SKM-1 treated with dmso at 0.1 percent for 144 hours (cell line): ENCODE measurements around the gene SLIT3.

Experiments used
- DNase-seq: peaks from one replicate; lab custom pipeline; 2025; ENCODE audit not compliant: unreplicated experiment; lab: John Stamatoyannopoulos, UW

The SLIT3 gene

DNA sequence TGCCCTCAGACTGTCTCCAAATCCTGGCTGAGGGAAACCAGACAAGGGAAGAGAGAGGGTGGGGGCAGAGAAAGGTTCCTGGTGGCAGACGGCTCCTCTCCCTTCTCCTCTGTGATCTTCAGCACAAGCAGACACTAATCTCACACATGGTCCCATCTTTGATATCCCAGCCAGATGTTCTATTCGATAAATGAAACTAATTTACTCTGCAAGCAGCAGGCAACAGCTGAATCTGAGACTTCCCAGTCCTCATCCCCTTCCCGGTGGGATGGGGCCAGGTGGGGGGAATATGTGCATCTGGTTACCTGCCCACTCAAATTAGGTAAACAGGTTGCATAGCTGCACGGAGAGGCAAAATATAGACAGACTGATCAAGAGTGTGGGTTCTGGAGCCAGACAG is 512.8 kb downstream of the SLIT3 start:
- DNase-seq = no peak

DNA sequence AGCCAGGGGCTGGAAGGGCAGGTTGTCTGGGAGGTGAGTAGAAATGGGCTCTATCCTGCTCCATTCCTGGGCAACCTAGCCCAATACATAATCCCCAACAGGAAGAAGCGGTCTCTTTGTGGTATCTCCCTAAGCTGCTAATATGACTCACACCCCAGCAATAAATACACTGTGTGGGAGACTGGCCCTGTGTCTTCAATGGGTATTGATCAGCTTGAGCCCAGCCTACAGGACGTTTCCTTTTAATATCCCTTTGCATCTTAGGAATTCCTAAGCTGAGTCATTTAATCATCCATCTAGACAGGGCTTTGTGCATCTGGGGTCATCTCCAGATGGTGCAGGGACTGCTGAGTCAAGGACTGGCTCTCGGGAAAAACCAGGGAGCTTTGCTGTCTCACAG is 514.8 kb downstream of the SLIT3 start:
- no peak for DNase-seq

GRCh38 chr5:168784454-168784853 is 516.5 kb downstream of the SLIT3 start:
- DNase-seq = peak; percentile 75

- no peak for DNase-seq
Measured at GRCh38 chr5:168781941-168782571, 518.9 kb downstream of the SLIT3 start.

GRCh38 chr5:168780888-168781287 is 520.1 kb downstream of the SLIT3 start:
- DNase-seq = no peak

- no peak for DNase-seq
Measured at GRCh38 chr5:168779333-168779732, 521.6 kb downstream of the SLIT3 start.

GRCh38 chr5:168778536-168778935 is 522.4 kb downstream of the SLIT3 start:
- DNase-seq = no peak

GRCh38 chr5:168777651-168778050 is 523.3 kb downstream of the SLIT3 start:
- no peak for DNase-seq

DNA sequence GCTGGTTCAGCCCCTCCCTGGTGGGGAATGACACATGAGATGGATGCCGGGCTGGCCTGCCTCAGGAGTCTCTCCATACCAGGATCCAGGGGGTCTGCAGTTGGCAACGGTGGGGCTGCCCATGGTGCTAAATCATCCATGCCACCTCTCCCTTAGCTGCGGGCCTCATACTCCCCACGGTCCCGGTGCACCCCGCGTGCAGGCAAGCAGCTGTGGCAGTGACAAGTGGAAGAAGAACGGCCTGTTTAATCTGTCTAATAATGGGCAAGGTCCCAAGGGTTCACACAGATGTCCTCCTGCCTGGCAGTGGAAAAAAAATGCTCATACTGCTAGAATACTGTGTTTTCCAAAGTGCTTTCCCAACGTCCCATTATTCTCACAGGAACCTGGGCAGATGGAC is 524.9 kb downstream of the SLIT3 start:
- no peak for DNase-seq

- no peak for DNase-seq
Measured at GRCh38 chr5:168773226-168773625, 527.7 kb downstream of the SLIT3 start.

DNA sequence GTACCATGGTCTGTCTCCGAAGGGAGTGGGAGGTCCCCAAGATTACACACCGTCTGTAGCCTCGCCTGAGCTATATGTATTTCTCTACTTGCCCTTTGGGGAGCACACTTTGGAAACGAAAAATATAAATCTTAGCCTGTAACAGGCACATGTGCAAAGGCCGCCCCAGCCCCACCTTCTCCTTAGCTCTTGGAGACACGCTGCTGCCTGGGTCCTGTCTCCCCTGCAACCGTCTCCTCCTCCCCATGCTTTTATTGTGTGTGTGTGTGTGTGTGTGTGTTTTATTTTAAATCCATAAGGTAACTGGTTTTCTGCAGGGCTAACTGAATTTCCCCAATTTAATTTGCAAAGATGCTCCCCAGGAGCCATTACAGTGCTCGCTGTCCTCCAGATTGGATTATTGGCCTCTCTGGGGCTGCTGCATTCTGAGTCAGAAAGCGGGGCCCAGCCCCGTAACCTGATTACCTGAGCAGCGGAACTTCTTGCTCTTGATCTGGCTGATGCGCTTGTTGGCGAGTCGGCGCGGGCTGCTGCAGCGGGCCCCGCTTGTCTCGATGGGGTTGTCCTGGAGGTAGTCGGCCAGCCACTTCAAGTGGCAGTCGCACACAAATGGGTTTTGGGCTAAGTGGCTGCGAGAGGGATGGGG is 528.5 kb downstream of the SLIT3 start:
- no peak for DNase-seq

- no peak for DNase-seq
Measured at GRCh38 chr5:168771678-168772077, 529.3 kb downstream of the SLIT3 start.

DNA sequence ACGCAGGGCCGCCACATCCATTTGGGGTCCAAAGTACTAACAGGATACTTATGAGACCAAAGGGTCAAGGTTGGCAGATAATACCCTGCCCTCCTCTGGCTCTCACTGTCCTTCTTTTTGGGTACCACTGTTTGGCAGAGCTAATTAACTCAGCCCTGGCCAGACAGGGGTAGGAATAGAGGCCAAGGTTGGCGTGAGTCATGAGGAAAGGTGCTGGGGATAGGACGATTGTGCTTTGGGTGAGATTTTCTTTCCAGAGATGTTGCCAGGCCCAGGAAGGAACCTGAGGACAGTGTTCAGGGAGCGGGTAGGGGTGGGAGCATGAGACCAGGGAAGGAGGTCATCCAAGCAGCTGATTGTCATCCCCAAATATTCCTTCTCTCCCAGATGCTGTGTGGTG is 529.9 kb downstream of the SLIT3 start:
- DNase-seq = no peak

DNA sequence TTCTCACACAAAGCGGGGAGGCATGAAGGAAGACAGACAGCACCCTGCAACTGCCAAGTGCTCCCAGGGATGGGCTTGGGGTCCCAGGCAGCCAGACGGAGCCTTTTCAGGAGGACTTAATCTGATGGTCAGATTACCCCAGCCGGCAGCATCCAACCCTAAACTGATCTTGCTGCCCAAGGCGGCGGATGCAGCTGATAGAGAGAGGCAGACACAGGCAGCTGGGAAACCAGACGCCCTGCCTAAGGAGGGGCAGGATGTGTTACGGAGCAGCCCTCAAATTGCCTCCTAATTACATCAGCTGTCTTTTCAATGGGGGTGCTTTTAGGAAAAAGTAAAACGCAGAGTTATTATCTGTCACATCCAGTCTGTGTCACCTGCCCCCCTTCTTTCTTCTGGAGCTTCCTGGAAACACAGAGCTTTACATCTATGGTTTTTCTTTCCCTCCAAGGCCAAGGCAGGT is 530.9 kb downstream of the SLIT3 start:
- no peak for DNase-seq

GRCh38 chr5:168768172-168768571 is 532.8 kb downstream of the SLIT3 start:
- DNase-seq = no peak

DNA sequence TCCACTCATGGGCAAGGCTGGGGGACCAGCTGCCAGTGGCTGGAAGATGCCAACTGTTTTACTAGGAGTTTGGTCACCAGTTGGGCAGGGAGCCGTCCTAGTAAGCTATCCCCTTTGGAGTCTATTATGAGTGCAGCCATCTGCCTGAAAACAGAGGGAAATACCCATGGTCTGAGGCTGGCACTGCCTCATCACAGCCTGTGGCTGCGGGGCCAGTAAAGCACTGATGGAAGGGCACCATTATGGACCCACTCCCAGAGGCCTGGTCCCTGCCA is 534.6 kb downstream of the SLIT3 start:
- no peak for DNase-seq

DNA sequence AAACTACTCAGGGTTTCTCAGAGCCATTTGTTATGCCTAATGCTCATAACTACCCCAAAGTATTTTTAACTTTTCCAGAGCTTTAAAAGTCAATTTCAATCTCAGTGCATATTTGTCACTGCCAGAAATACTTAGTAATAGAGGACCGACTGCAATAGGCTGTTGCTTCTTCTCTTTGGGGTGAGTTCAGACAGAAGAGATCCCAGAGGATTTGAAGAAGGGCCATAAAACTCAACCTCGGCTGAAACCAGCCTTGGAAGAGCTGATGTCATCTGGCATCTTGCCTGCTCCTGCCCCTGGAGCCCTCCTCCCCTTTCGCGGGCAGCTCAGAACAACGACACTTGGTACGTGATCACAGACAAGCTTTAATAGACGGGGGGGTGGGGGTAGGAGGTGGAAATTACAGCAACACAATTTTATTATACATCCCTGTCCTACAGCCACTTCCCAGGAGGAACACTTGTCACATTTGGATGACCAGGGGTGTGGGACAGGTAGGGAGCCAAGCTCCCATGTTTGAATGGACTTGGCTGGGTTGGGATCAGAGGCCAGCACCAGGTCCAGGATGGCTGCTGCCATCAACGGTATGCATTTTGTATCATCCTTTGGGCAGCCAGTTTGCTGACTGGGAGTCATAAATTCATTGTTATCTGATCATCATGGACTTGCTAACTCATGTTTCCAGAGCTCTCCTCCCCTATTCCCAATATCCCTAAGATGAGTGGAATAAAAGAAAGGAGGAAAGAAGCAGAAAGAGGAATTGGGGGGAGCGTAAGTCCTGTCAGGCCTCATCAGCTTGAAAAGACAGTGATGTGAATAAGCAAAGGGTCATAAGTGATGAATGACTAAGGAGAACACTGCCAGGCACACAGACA is 535.2 kb downstream of the SLIT3 start:
- DNase-seq = no peak

DNA sequence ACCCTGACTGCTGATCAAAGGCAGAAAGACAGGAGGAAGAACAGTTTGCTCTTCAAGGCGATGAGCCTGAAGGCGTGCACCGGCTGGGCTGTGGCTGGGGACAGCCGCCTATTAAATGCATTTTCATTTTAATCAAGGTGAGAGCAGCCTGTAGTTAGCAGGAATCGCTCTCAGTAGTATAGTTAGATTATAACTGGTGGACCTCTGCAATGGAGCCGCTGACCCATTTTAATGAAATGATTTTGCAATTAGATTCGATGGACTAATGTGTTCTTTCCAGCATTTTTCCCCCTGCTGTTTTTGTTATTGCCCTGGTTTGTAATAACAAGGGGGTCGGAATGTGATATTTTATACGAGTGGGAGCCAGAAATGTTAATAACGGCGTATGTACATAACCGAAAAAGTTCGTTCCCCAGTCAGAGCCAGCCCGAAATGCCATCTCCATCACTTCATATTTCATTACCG is 535.8 kb downstream of the SLIT3 start:
- no peak for DNase-seq

DNA sequence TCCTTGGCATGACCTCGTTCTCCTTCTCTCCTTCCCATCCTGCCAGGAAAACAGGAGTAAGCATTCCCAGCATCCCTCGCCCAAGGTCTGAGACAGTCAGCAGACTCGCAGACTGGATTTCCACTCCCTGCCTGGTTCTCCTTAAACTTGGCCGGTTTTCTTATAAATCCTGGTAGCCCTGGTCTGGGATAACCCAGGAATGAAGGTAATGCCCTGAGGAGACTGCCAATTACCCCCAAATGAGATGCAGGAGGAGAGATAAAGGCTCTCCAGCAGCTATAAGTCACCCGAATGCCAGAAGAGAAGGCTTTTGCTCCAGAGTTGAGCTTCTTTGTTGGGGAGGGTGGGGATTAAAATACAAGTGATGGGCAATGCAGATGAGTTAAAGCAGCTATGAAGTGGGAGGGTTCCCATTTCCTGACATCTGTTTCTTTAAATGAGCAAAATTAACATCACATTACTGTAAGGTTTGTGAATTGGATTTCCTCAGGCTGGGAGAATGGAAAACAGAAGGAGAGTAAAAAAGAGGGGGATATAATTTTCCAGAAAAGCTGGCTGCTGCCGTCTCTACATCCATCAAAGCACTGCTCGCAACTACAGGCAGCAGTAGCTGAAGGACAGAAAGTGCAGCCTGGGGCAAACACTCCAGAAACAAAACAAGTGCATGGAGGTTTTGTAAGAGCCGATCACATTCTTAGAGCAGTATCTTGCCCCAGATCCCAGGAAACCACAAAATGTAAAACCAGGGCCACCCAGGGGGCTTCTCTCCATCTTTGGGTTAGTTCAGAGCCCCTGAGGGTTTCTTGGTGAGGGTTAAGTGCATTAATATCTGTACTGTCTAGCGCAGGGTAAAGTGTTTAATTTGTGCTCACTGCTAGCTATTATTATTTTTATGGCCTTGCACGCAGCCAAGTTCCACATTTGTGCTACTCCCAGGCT is 544.2 kb downstream of the SLIT3 start:
- DNase-seq = no peak

DNA sequence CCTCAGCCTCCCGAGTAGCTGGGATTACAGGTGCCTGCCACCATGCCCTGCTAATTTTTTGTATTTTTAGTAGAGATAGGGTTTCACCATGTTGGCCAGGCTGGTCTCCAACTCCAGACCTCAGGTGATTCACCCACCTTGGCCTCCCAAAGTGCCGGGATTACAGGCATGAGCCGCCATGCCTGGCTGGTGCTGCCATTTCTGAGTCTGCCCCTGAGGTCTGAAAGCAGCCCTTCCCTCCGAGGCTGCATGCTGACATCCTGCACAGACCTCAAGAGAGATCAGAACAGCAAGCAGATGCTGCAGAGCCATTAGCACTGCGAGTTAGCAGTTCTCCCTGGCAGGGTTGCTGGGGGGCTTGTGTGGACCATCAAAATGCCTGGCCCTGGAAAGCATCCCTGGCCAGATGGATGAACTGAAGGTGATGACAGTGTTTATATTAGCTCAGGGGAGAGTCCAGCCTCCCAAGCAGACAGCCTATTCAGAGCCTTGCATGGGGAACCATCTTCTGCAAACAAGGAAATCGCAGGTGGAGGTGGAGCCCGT is 545.3 kb downstream of the SLIT3 start:
- DNase-seq = no peak
